GM19099 (cell line): ENCODE measurements around the gene CRYBA1.

Experiments
- POLR2A ChIP-seq: IDR thresholded peaks from 3 replicates; pipeline ENCODE4 v1.6.1; 2011; ENCODE audit warnings: low read depth; ENCODE audit not compliant: insufficient read length; ENCODE audit errors: extremely low read depth

The CRYBA1 gene, protein sequence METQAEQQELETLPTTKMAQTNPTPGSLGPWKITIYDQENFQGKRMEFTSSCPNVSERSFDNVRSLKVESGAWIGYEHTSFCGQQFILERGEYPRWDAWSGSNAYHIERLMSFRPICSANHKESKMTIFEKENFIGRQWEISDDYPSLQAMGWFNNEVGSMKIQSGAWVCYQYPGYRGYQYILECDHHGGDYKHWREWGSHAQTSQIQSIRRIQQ

DNA sequence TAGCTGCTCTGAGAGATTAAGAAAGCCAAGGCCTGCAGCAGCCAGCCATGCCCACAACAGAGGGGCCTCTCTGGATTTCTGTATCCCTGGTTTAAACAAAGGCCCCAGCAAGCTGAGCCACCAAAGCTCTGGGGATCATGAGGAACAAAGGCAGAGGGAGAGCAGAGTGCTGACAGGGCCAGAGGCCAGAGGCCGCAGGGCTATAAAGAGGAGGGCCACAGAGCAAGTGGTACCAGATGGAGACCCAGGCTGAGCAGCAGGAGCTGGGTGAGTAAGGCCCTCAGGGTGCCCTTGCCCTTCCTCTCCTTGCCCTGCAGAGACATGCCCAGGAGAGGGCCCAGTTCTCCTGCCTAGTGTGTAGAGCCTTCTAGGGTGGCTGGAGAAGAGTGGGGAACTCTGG, at the start of gene CRYBA1:
Gene CRYBA1, plus strand, starts transcription at position 232 of the 400 bp plus-strand sequence. Its CDS starts 5 bp downstream, at position 237.
- TF ChIP-seq POLR2A, result no peak

DNA sequence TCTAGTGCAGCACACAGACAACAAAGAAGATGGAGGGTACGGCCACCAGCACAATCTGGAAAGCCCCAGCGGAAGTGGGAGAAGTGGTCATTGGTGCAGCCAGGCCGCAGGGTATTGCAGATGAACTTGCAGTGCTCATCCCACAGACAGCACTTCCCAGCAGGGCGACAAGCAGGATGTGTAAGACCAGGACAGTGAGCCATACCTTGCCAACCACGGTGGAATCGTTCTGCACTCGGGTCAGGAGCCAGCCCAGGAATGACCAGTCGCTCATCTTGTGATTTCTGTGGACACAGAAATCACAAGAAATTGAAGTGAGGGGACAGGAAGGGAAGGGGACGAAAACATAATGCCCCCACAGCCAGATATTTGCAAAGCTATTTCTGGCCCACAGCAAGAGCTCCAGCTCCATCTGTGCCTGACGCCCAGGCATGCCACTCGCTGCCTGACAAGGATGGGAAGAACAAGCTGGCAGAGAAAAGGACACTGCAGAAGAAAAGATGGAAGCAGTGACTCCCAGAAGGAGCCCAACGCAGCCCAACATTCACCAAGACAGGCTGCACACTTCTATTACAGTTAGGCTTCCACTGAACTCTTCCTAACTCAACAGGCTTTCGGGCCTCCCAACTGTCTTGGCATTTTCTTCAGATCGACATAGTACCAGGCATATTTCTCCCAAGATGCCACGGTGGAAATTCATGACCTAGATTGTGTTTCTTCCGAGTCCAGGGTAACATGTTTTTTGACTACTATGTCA, 49.0 kb upstream of the CRYBA1 start:
- no peak for TF ChIP-seq POLR2A

DNA sequence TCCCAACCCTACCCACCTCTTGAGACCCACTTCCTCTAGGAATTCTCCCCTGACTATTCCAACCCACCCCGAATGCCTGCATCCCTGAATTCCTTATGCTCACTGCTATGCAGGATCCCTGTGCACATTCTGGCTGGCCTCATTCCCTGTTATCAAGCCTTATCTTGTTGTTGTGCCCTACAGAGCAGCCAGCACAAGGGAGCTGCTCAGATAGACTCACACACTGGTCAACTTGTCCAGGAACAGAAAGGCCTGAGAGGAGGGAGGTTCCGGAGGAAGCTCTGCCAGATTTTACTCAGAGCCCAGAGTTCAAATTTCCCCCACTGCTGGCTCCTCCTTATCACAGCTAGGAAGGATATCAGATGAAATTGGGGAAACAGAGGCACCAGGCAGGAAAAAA, 41.6 kb upstream of the CRYBA1 start:
- no peak for TF ChIP-seq POLR2A

DNA sequence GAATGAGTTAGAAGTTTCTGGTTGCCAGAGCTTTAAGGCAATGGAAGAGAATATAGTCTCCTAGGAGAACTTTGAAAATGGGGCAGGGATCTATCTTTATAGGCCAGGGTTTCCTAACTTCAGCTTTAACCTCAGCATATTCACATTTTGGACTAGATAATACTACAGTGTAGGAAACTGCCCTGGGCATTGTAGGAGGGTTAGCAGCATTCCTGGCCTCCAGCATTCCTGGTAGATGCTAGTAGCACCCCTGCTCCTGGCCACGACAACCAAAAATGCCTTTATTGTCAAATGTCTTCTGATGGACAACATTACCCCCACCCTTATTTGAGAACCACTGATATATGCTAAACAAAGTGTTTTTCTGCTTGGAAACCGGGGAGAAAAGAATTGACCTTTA, 38.7 kb upstream of the CRYBA1 start:
- TF ChIP-seq POLR2A, result no peak

DNA sequence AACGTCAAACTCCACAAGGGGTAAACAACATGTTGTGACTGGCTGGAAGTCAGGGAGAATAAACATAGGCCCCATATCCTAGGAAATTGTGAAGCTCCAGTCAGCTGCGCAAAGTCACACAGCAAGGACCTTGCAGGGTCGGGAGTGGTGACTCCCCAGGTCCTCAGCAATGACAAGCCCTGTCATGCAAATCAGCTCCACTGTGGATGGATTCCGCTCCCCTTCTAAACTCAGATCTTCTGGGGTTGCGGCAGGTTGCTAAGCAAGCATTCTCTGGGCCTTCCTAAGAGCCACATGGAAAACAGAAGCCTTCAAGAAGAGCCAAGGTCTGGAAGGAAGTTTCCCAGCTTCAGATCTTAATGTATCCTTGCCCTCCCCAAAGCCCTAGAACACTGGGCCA, 37.6 kb upstream of the CRYBA1 start:
- no peak for TF ChIP-seq POLR2A

DNA sequence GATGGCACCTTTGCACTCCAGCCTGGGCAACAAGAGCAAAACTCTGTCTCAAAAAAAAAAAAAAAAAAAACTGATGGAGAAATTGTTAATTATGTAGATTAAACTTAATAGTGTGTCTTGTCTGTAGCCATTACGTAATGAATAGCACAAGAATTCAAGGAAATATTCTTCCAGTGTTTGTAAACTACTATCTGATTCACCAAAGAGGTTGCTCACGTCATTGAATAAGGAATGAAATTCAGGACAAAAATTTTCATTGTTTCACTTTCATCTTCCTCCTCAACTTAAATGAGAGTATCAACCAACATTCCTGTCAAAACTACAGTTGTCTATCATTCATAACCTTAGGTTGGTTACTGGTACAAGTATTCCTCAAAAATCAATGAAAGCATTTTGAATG, 35.8 kb upstream of the CRYBA1 start:
- no peak for TF ChIP-seq POLR2A

DNA sequence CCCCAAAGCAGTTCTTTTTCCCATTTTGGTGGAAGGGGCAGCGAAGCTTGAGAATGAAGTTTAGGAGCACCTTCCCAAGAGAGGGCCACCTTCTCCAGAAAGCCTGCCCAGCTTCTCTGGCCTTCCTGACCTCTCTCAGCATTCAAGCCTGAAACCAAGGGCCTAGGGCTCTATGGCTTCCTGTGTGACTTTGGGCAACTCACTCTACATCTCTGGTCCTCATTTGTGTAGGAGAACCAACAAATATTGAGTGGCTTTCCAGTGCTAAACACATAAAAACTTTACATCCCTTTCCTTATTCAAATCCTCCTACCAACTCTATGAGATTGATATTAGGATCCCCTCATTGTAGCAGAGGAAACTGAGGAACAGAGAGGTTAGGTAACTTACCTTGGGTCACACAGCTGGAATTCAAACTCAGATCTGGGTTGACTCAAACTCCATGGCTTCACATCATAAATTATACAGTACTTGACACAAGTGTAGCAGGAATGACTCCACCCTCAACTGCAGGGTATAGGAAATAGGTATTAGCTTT, 34.5 kb upstream of the CRYBA1 start:
- TF ChIP-seq POLR2A, result no peak

DNA sequence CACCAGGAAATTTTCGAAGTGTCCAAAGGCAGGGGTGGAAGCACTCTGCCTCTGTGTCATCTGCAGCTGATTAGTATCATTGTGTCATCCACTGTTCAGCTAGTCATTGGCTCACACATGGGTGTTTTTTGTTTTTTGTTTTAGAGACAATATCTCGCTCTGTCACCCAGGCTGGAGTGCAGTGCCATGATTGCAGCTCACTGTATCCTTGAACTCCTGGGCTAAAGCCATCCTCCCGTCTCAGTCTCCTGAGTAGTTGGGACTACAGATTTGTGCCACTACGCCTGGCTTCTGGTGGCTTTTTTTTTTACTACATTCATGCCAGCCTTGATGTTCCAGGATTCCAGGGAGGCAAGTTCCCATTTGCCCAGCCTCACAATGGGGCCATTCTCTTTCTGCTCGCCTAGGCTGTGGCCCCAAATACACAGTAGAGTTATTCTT, 34.0 kb upstream of the CRYBA1 start:
- TF ChIP-seq POLR2A, result no peak

DNA sequence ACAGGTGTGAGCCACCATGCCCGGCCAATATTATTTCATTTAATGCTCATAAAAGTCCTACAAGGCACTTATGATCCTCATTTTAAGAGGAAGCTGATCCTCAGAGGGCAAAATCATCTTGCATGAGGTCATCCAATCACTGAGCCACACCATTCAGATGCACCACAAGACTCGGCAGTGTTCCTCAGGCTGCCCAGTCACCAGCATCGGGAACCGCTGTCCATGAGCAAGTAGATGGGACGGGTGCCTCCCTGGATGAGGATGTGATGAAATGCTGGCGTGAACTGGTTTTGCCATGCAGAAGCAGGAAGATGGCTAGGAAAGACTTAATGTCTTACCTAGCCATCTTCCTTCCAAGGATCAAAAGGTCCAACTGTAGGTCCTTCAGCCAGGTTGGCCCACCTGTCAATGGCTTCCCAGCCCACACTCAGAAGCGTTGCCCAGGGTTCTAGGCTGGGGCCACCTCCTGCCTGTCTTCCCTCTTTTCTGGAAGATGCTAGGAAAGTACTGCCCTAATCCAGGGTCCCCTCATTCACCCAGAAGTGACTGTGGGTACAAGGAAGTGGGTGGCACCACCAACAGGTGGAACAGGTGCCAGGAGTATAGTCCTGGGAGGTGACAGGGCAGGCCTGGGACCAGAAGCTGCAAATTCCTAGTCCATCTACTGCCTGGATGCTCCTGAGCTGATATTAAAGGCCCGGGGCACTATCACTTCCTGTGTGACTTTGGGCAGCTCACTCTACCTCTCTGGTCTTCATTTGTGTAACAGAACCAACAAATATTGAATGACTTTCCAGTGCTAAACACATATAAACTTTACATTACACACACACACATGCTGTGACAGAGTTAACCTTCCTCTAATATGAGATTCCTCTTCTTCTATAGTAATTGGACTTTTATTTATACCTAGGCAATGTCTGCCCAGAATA, 32.2 kb upstream of the CRYBA1 start:
- TF ChIP-seq POLR2A, result no peak

DNA sequence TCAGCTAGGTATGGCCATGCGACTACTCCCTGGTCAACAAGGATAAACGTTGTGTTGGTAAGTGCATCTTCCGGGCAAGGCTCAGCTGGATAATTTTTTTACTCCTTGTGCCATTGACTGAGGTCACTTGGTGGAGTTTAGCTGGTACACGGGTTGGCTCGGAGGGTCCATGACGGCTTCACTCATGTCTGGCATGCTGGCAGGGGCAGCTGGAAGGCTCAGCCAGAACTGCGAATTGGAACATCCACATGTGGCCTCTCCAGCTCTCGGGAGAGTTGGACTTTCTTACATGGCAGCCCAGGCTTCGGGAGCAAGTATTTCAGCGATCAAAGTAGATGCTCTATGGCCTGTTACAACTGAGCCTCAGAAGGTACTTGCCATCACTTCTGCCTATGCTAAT, 31.5 kb upstream of the CRYBA1 start:
- TF ChIP-seq POLR2A, result no peak

DNA sequence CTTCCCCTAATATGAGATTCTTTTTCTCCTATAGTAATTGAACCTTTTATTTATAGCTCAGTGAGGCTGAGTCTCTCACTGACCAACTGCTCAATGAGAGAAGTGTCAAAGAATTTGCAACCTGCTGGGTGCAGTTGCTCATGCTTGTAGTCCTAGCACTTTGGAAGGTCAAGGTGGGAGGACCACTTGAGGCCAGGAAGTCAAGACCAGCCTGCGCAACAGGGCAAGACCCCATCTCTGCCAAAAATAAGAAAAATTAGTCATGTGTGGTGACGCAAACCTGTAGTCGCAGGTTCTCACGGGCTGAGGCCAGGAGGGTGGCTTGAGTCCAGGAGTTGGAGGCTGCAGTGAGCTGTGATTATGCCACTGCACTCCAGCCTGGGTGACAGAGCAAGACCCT, 30.9 kb upstream of the CRYBA1 start:
- TF ChIP-seq POLR2A, result no peak

DNA sequence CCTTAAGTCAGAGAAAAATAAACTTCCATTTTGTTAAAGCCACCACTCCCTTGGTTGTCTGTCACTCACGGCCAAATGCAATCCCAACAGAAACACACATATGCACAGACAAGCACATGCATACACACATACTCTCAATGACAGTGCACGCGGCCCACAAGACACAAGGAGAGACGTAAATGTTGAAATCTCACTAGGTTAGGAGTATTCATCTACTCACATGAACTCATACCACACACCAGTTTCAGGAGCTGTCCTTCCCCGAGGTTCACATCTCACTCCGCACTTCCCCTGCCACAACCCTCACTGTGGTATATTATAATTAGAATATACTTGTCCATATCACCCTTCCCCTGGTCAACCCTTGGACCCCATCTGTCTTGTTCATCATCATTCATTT, 30.5 kb upstream of the CRYBA1 start:
- no peak for TF ChIP-seq POLR2A

DNA sequence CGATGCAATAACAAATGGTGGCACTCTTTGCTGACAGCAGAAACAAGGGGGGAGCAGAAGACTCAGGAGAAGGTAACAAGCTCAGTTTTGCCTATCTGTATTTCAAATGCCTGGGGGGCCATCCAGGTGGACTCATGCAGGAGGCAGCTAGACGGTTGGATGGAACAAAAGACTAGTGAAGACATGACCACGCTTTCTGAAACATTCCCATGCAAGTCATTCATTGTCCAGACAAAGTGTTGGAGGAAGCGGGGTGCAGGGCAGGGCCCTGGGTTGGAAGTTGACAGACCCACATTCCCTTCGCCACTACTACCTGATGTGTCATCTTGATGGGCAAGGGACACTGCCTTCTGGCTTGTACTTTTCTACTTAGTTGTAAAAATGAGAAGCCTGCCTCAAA, 29.8 kb upstream of the CRYBA1 start:
- no peak for TF ChIP-seq POLR2A

DNA sequence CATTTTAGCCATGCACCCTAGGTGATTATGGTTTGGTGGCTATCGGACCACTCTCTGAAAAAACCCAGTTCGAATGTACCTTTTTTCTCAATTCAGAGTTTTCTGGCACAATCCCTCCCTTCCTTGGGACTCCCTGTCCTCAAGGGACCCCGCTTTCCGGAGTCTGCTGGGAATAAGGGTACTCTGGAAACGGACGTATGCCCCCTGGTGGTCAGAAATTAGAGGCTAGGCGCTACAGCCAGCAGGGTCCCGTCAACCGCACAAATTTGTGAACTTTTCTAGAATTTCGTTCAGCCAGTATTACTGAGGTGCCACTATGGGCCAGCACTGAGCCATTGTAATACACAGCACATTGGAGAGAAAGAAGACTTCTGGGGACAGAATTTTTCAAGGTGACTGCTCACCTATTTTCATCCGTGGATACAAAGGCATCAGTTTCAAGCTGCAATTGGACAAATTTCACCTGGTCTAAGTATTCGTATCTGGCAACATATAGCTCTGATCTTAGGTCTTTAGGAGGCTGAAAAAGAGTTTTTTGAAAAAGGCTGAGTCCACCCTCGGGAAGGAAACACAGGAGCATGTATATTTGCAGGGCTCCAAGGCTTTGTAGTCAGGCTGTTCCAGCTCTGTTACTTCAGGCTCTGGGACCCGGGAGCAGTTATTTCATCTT, 27.1 kb upstream of the CRYBA1 start:
- no peak for TF ChIP-seq POLR2A

DNA sequence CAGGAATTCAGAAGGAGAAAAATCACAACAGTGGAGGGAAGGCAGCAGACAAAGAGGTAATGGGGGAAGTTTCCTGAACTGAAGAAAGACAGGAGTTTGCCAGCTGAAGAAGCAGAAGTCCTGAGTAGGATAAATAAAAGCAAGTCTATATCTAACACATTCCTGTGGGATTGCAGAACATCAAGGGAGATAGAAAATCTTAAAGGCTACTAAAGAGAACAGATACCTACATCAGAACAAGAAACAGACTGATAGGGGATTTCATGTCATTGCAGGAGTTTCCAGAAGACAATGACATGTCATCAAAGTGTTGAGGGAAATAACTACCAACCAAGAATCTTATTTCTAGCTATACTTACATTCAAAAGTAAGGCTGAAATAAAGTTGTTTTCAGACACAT, 21.3 kb upstream of the CRYBA1 start:
- TF ChIP-seq POLR2A, result no peak

DNA sequence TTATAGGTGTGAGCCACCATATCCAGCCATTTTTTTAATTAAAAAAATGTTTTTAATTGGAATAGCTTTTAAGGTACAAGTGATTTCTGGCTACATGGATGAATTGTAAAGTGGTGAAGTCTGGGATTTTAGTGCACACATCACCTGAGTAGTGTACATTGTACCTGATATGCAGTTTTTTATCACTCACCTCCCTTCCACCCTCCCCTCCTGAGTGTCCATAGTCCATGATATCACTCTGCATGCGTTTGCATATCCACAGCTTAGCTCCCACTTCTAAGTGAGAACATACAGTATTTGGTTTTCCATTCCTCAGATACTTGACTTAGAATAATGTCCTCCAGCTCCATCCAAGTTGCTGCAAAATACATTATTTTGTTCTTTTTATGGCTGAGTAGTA, 13.4 kb upstream of the CRYBA1 start:
- no peak for TF ChIP-seq POLR2A

DNA sequence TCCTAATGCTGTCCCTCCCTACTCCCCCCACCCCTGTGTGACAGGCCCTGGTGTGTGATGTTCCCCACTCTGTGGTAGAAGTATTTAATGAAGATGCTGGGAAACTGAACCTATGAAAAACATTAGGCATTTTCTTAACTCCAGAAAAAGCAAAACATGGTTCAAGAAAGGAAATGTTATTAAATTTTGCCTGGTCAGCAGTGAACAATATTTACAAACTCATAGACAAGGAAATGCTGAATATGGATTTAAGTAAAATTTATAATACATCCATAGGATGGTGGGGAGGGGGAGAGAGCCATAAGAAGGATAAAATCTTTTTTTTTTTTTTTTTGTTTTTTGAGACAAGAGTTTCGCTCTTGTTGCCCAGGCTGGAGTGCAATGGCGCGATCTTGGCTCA, 10.8 kb upstream of the CRYBA1 start:
- no peak for TF ChIP-seq POLR2A
